Transverse colon (tissue), 4 donors: Measurements from ENCODE around the gene SOHLH1. TPM values are rescaled to one million over a fixed set of nuclear protein-coding genes. Genes with fewer than 3 reads are reported as not detected.

ENCODE experiments used
- DNase-seq: peaks from one replicate; pipeline ENCODE4 v3.0.0-alpha.2; 2019
- H3K27ac ChIP-seq, 4 donors: fragments of 200-600 bp; sonication (generic); 2 replicates each; pipeline ENCODE4 v1.5.1; 2016 to 2018; ENCODE audit warnings: inconsistent platforms in 4 of 4
- H3K27me3 ChIP-seq: fragments of 200-600 bp; sonication (generic); 2 replicates; pipeline ENCODE4 v1.5.1; 2017; ENCODE audit warnings: inconsistent platforms
- H3K36me3 ChIP-seq, 4 donors: fragments of 200-600 bp; sonication (generic); 2 replicates each; pipeline ENCODE4 v1.5.1; 2017 to 2019; ENCODE audit warnings: inconsistent platforms in 4 of 4
- H3K4me1 ChIP-seq, 4 donors: fragments of 200-600 bp; sonication (generic); 2 replicates each; pipeline ENCODE4 v1.5.1; 2017 to 2020; ENCODE audit warnings: inconsistent platforms in 4 of 4
- H3K4me3 ChIP-seq, 4 donors: fragments of 200-600 bp; sonication (generic); 1 replicate in 1 of 4; 2 replicates in 3 of 4; pipeline versions ENCODE4 v1.5.1 to v1.6.1; 2017 to 2019; ENCODE audit warnings: inconsistent platforms in 4 of 4
- H3K9me3 ChIP-seq, 2 donors: fragments of 200-600 bp; sonication (generic); 2 replicates each; pipeline ENCODE4 v1.5.1; 2017 to 2019; ENCODE audit warnings: inconsistent platforms in 2 of 2
- EP300 ChIP-seq: sonication (generic); formaldehyde crosslinking; IDR thresholded peaks from one replicate; pipeline ENCODE4 v1.6.1; 2017; ENCODE audit warnings: antibody characterized with exemption, low read depth
- POLR2A ChIP-seq: fragments of 450-650 bp; IDR thresholded peaks from one replicate; pipeline ENCODE4 v1.6.1; 2016; ENCODE audit warnings: antibody characterized with exemption, mild to moderate bottlenecking, moderate library complexity
- POLR2AphosphoS5 ChIP-seq, 3 donors: sonication (generic); formaldehyde crosslinking; IDR thresholded peaks; one replicate each; pipeline ENCODE4 v1.6.1; 2016; ENCODE audit warnings: antibody characterized with exemption in 3 of 3
- WGBS, 2 donors: methylation state at CpG; one replicate each; pipeline ENCODE4 v1.1.5; 2018; ENCODE audit warnings: low coverage in 1 of 2; 5-methylcytosine and 5-hydroxymethylcytosine counted together
- in situ Hi-C, 4 donors: fragments of 200-750 bp; cut with MboI; loops; one replicate each; pipeline versions ENCODE4 v1.15.0 to v1.15.1; 2017; ENCODE audit warnings: low sequenced_read_pairs in 3 of 4, low pct_ligation_motif_present in 1 of 4, low pct_unique_long_range_greater_than_20kb in 1 of 4
- intact Hi-C: fragments of 100-400 bp; cut with DNase I; formaldehyde crosslinking; loops from one replicate; pipeline ENCODE4 v1.15.1; 2023; ENCODE audit warnings: low total_unique reads
- total RNA-seq, 4 donors: library from RNA; depleted of rRNA; stranded (reverse); fragments of >200 nt; gene quantifications; one replicate each; pipeline ENCODE4 v1.1.0, GENCODE V29; 2016
- TF ChIP-seq, protein P1 (sequence below), 5 experiments: fragments of 200-600 bp in 3 of 5; fragments of 450-650 bp in 2 of 5; sonication (generic) in 3 of 5; IDR thresholded peaks; 1 replicate in 2 of 5; 2 replicates in 3 of 5; pipeline ENCODE4 v1.5.1; 2016 to 2017; ENCODE audit warnings: antibody characterized with exemption in 5 of 5, inconsistent platforms in 3 of 5, mild to moderate bottlenecking in 2 of 5, moderate library complexity in 1 of 5

The SOHLH1 gene
- total RNA-seq, 4 donors from 2014 or later, result not detected

DNA sequence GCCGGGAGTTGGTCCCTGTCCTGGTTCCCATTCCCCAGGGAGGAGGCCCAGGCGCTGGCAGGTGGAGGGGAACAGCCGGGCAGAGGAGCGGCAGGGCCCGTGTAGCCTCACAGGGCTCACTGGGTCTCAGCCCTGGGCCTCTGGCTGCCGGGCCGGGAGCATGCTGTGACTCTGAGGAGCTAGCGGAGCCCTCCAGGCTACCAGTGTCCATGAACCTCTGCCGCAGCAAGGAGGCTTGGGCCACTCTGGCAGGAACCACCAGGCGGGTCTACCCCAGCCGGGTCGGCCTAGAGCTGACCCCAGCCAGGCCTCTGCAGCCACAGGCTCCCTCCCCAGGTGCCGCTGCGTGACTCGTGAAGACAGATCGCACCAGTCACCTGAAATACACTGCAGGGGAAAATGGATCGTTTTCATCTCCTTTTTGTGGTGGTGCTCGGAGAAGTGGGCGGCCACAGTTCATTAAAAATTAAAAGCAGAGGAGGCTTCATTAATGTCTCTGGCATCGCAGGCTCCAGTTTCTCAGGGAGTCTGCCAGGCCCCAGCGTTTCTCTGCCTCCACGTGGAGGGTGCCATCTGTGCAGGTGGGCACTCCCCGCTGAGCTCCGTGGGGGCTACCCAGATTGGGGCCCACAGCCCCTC is 46.5 kb upstream of the SOHLH1 start:
- in situ Hi-C loops, result no loop called here

DNA sequence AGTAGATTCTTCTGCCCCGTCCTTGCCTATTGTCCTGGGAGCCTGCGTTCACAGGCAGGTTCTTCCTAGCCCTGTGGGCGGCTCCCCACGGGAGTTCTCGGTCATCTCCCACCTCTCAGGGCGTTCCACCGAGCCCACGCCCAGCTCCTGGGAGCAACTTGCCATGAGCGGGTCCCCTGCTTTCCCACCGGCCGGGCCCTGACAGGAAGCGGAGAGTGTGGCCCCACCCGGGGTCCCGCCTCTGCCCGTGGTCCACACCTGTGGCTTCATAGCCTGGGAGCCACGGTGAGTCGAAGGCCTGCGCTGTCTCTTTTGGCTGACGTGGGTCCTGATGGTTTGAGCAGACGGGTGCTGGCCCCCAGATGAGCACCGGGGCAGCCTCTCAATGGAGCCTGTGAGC is 45.9 kb upstream of the SOHLH1 start:
- no peak for DNase-seq
- WGBS, 2 donors, result 74% methylated on average over 21 of the region's 21 CpGs; no CpG with 5 or more reads in 1 of the 2 donors
- no peak overlapping the region for H3K27ac ChIP-seq
- intact Hi-C loops, result no loop called here
- no peaks in the 10 kb centered on the region for H3K27me3 ChIP-seq
- no peak overlapping the region for H3K4me3 ChIP-seq
- H3K36me3 ChIP-seq, result no peaks in the 10 kb centered on the region
- in situ Hi-C loops, result no loop called here
- H3K9me3 ChIP-seq, result no peaks in the 10 kb centered on the region
- TF ChIP-seq POLR2AphosphoS5 (IDR thresholded peaks at IDR 0.05) (no peak), EP300 (no peak), POLR2A (no peak)
- TF ChIP-seq, protein P1, sequence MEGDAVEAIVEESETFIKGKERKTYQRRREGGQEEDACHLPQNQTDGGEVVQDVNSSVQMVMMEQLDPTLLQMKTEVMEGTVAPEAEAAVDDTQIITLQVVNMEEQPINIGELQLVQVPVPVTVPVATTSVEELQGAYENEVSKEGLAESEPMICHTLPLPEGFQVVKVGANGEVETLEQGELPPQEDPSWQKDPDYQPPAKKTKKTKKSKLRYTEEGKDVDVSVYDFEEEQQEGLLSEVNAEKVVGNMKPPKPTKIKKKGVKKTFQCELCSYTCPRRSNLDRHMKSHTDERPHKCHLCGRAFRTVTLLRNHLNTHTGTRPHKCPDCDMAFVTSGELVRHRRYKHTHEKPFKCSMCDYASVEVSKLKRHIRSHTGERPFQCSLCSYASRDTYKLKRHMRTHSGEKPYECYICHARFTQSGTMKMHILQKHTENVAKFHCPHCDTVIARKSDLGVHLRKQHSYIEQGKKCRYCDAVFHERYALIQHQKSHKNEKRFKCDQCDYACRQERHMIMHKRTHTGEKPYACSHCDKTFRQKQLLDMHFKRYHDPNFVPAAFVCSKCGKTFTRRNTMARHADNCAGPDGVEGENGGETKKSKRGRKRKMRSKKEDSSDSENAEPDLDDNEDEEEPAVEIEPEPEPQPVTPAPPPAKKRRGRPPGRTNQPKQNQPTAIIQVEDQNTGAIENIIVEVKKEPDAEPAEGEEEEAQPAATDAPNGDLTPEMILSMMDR (IDR thresholded peaks at IDR 0.05), result no peak
- no peaks in the 10 kb centered on the region for H3K4me1 ChIP-seq

More for the DNA sequence above, 46.5 kb upstream of the SOHLH1 start:
- intact Hi-C loops, result no loop called here
- Histone ChIP-seq H3K27me3 (no peaks in the 10 kb centered on the region), H3K36me3 (no peaks in the 10 kb centered on the region), H3K27ac (no peak overlapping the region), H3K4me3 (no peak overlapping the region), H3K9me3 (no peaks in the 10 kb centered on the region), H3K4me1 (no peaks in the 10 kb centered on the region)
- TF ChIP-seq EP300 (no peak), POLR2AphosphoS5 (IDR thresholded peaks at IDR 0.05) (no peak), POLR2A (no peak)
- TF ChIP-seq, protein P1 (IDR thresholded peaks at IDR 0.05), result no peak
- DNase-seq, result no peak
- 81% methylated on average over 24 of the region's 24 CpGs; no CpG with 5 or more reads in 1 of the 2 donors for WGBS, 2 donors

DNA sequence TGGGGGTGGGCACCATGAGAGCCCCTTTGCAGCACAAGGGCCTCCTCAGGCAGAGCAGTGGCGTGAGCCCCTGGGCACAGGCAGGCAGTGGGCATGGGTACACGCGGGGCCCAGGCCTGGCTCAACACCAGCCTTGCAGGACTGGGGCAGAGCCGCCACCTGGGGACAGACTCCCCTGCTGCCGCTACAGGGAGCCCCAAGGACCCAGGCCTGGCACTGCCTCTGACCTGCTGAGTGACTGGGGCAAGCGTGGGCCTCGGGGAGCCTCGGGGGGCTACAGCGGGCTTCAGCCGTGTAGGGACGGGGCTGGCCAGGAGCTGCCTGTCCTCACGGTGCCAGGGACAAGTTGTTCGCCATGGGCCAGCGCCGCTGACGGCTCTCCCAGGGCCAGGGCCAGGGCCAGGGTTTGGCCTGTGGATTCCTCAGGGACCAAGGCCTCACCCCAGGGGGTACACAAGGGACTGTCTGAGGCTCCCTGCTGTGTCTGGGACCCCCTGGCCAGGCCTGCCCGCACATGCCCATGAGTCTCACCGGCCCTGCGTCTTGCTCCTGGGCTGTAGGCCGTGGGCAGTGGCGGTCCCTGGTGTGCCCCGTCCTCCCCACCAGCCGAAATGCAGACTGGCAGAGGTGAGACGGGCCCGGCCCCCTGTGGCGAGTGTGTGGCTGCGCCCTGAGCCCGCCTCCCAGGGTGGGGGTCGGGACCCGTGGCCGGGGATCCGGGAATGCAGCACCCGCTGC is 45.2 kb upstream of the SOHLH1 start:
- in situ Hi-C loops, result no loop called here
- no peaks in the 10 kb centered on the region for H3K27me3 ChIP-seq

More for the DNA sequence above, 45.2 kb upstream of the SOHLH1 start:
- H3K36me3 ChIP-seq, result no peaks in the 10 kb centered on the region
- no peak for DNase-seq
- H3K4me1 ChIP-seq, result no peaks in the 10 kb centered on the region
- WGBS, 2 donors, result 73% methylated on average over 19 of the region's 33 CpGs; no CpG with 5 or more reads in 1 of the 2 donors
- no peak overlapping the region for H3K27ac ChIP-seq
- TF ChIP-seq, protein P1 (IDR thresholded peaks at IDR 0.05), result no peak
- TF ChIP-seq POLR2A, result no peak
- intact Hi-C loops, result no loop called here
- H3K9me3 ChIP-seq, result no peaks in the 10 kb centered on the region
- no peak overlapping the region for H3K4me3 ChIP-seq
